A549 (cell line): ENCODE measurements around the gene KRTAP16-1. TPM values are rescaled to one million over a fixed set of nuclear protein-coding genes. Genes with fewer than 3 reads are reported as not detected.

Experiments
- ATAC-seq, 2 experiments: fragments of 200-7000 bp in 1 of 2; fragments of >200 bp in 1 of 2; cut with Nextera tagmentation in 1 of 2; cut with Tn5 transposase in 1 of 2; 3 replicates each; pipeline versions ENCODE4 v1.8.0 to v1.9.1; 2018 to 2020; ENCODE audit warnings: mild to moderate bottlenecking in 1 of 2, moderate library complexity in 1 of 2
- CTCF ChIA-PET: fragments of 300-600 bp; sonication (Branson Sonifier 250); formaldehyde crosslinking; extraction: SDS; loops from one replicate; lab custom pipeline; 2021; ENCODE audit warnings: antibody characterized with exemption, inconsistent platforms; lab: Yijun Ruan, JAX
- POLR2A ChIA-PET: fragments of 350-600 bp; formaldehyde crosslinking; extraction: SDS; loops from one replicate; lab custom pipeline; 2021; ENCODE audit warnings: antibody characterized with exemption, inconsistent platforms; lab: Yijun Ruan, JAX
- DNase-seq, 2 experiments: peaks; one replicate each; pipeline versions ENCODE4 v3.0.0 to v3.0.0-alpha.2; 2011 to 2016; ENCODE audit warnings: low read depth in 1 of 2, low spot score in 1 of 2
- FAIRE-seq: peaks from 2 replicates; lab custom pipeline; 2011; peaks lifted over from hg19 to GRCh38; lab: Jason Lieb, UNC
- H3K27ac ChIP-seq, 2 experiments: fragments of >200 bp; sonication (Bioruptor Twin); formaldehyde crosslinking; 3 replicates each; pipeline ENCODE4 v1.5.1; 2016 to 2017
- H3K4me1 ChIP-seq: fragments of >200 bp; sonication (Bioruptor Twin); formaldehyde crosslinking; 3 replicates; pipeline ENCODE4 v1.6.1; 2016
- H3K4me2 ChIP-seq: fragments of >200 bp; sonication (Bioruptor Twin); formaldehyde crosslinking; 3 replicates; pipeline ENCODE4 v1.6.1; 2016
- H3K4me3 ChIP-seq: fragments of >200 bp; sonication (Bioruptor Twin); formaldehyde crosslinking; 3 replicates; pipeline ENCODE4 v1.5.1; 2016
- H3K9me3 ChIP-seq: fragments of >200 bp; sonication (Bioruptor Twin); formaldehyde crosslinking; 3 replicates; pipeline ENCODE4 v1.6.1; 2016
- EHF ChIP-seq: fragments of 250-450 bp; sonication (Bioruptor Pico); IDR thresholded peaks from 2 replicates; pipeline ENCODE4 v1.5.0; 2020; ENCODE audit warnings: mild to moderate bottlenecking
- ESRRA ChIP-seq: fragments of 150-350 bp; IDR thresholded peaks from 2 replicates; pipeline ENCODE4 v1.6.1; 2014; ENCODE audit warnings: mild to moderate bottlenecking, low read length, borderline replicate concordance
- FOSL2 ChIP-seq, 2 experiments: fragments of 450-650 bp in 1 of 2; fragments of >200 bp in 1 of 2; sonication (Bioruptor Twin) in 1 of 2; formaldehyde crosslinking; IDR thresholded peaks; 2 replicates each; pipeline versions ENCODE4 v1.5.0 to v1.6.1; 2016 to 2020; ENCODE audit warnings: mild to moderate bottlenecking in 1 of 2, moderate library complexity in 1 of 2
- FOXS1 ChIP-seq: fragments of 250-450 bp; sonication (Bioruptor Pico); IDR thresholded peaks from 2 replicates; pipeline ENCODE4 v1.5.0; 2020; ENCODE audit warnings: mild to moderate bottlenecking, moderate library complexity
- GATA3 ChIP-seq: IDR thresholded peaks from 2 replicates; pipeline ENCODE4 v1.6.1; 2012; ENCODE audit warnings: borderline replicate concordance
- HEYL ChIP-seq: fragments of 250-450 bp; sonication (Bioruptor Pico); IDR thresholded peaks from 2 replicates; pipeline ENCODE4 v1.8.0; 2021; ENCODE audit warnings: mild to moderate bottlenecking, moderate library complexity
- KDM1A ChIP-seq: fragments of 200-600 bp; sonication (generic); IDR thresholded peaks from 2 replicates; pipeline ENCODE4 v1.6.1; 2016; ENCODE audit warnings: low read depth, mild to moderate bottlenecking
- KDM5A ChIP-seq: fragments of 200-600 bp; sonication (generic); IDR thresholded peaks from 2 replicates; pipeline ENCODE4 v1.6.1; 2016; ENCODE audit warnings: antibody characterized with exemption, mild to moderate bottlenecking
- MAFK ChIP-seq: fragments of 450-650 bp; IDR thresholded peaks from 2 replicates; pipeline ENCODE4 v1.6.1; 2014; ENCODE audit not compliant: partially characterized antibody
- MAZ ChIP-seq: fragments of 150-350 bp; IDR thresholded peaks from 2 replicates; pipeline ENCODE4 v1.6.1; 2014; ENCODE audit warnings: antibody characterized with exemption, low read depth, low read length, borderline replicate concordance
- PHF8 ChIP-seq: fragments of 200-600 bp; sonication (generic); IDR thresholded peaks from 2 replicates; pipeline ENCODE4 v1.6.1; 2016; ENCODE audit warnings: low read depth, mild to moderate bottlenecking, antibody characterized with exemption, moderate library complexity, borderline replicate concordance
- POLR2AphosphoS2 ChIP-seq: conservative IDR thresholded peaks from 2 replicates; pipeline ENCODE4 v1.6.1; 2012; ENCODE audit warnings: low read length, improper control_type of control experiment, inconsistent platforms
- RCOR1 ChIP-seq: fragments of 150-350 bp; IDR thresholded peaks from 2 replicates; pipeline ENCODE4 v1.6.1; 2014; ENCODE audit warnings: antibody characterized with exemption, low read length, low read depth
- RFX5 ChIP-seq: fragments of 450-650 bp; IDR thresholded peaks from 2 replicates; pipeline ENCODE4 v1.7.1; 2014; ENCODE audit warnings: antibody characterized with exemption, mild to moderate bottlenecking, moderate library complexity
- RNF2 ChIP-seq: fragments of 200-600 bp; sonication (generic); IDR thresholded peaks from 2 replicates; pipeline ENCODE4 v1.6.1; 2016; ENCODE audit warnings: low read depth, mild to moderate bottlenecking, antibody characterized with exemption, moderate library complexity, borderline replicate concordance
- TFCP2L1 ChIP-seq: fragments of 250-450 bp; sonication (Bioruptor Pico); IDR thresholded peaks from 2 replicates; pipeline ENCODE4 v1.5.0; 2021; ENCODE audit warnings: mild to moderate bottlenecking
- WGBS: methylation state at CpG from one replicate; pipeline ENCODE4 v1.1.6; 2017; ENCODE audit errors: missing lambda C conversion rate; 5-methylcytosine and 5-hydroxymethylcytosine counted together
- polyA minus RNA-seq: library from RNA; depleted of rRNA, polyadenylated mRNA; stranded (reverse); fragments of >200 nt; gene quantifications from 2 replicates; pipeline ENCODE4 v1.2.3, GENCODE V29; 2011; rRNA and poly(A)+ RNA removed
- polyA plus RNA-seq, 4 experiments: library from polyadenylated mRNA; depleted of rRNA in 3 of 4; stranded (reverse); fragments of >200 nt; fragmentation: RNase III in 1 of 4; extraction: RNeasy Plus Mini Kit Qiagen cat#74134 plus additional on column Dnase treatment in 1 of 4; gene quantifications; 2 replicates in 3 of 4; 3 replicates in 1 of 4; pipeline ENCODE4 v1.2.3, GENCODE V29; 2011 to 2017
- TF ChIP-seq, protein P1 (sequence below): fragments of >200 bp; sonication (Bioruptor Twin); formaldehyde crosslinking; IDR thresholded peaks from 3 replicates; pipeline ENCODE4 v1.6.1; 2016
- TF ChIP-seq, protein P2 (sequence below): fragments of 450-650 bp; IDR thresholded peaks from 2 replicates; pipeline ENCODE4 v1.6.1; 2014; ENCODE audit warnings: antibody characterized with exemption
- TF ChIP-seq, protein P3 (sequence below): IDR thresholded peaks from 2 replicates; pipeline ENCODE4 v1.6.1; 2012

KRTAP16-1 gene, protein sequence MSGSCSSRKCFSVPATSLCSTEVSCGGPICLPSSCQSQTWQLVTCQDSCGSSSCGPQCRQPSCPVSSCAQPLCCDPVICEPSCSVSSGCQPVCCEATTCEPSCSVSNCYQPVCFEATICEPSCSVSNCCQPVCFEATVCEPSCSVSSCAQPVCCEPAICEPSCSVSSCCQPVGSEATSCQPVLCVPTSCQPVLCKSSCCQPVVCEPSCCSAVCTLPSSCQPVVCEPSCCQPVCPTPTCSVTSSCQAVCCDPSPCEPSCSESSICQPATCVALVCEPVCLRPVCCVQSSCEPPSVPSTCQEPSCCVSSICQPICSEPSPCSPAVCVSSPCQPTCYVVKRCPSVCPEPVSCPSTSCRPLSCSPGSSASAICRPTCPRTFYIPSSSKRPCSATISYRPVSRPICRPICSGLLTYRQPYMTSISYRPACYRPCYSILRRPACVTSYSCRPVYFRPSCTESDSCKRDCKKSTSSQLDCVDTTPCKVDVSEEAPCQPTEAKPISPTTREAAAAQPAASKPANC
- polyA plus RNA-seq (2011; rRNA removed) = not detected in 2 replicates
- not detected in 2 replicates for polyA plus RNA-seq (2012; cell fraction: cytosol; rRNA removed)
- not detected in 2 replicates for polyA plus RNA-seq (2012; cell fraction: nucleus; rRNA removed)
- polyA plus RNA-seq (2017; fragmentation: RNase III; extraction: RNeasy Plus Mini Kit Qiagen cat#74134 plus additional on column Dnase treatment) = not detected in 3 replicates
- not detected in 2 replicates for polyA minus RNA-seq

DNA sequence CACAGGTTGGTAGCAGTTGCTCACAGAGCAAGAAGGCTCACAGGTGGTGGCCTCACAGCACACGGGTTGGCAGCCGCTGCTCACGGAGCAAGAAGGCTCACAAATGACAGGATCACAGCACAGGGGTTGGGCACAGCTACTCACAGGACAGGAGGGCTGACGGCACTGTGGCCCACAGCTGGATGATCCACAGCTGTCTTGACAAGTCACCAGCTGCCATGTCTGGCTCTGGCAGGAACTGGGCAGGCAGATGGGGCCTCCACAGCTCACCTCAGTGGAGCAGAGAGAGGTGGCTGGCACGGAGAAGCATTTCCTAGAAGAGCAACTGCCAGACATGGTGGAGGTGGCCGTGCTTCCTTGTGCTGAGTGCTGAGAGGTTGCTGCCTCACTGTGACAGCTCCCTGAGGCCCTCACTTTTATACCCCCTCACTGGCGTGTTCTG is at the start of gene KRTAP16-1:
KRTAP16-1 (minus strand) TSS at position 392 of the 442 bp plus-strand sequence; CDS start at position 336, 56 bp downstream.
- POLR2A ChIA-PET = no interaction called here
- FAIRE-seq (no peak), ATAC-seq (no peak; a peak in 1 of 6 replicates), DNase-seq (no peak)
- Histone ChIP-seq H3K27ac (no peak within 1 kb of the TSS), H3K4me2 (no peak within 1 kb of the TSS), H3K4me3 (no peak within 1 kb of the TSS), H3K4me1 (no peaks in the 10 kb centered on the region), H3K9me3 (no peaks in the 10 kb centered on the region)
- CTCF ChIA-PET = interaction anchor here (1.0 to 3.2 kb wide), 6 partner anchors 13 to 399 kb away, joined by 3 to 23 read pairs (median 4); no protein-coding TSS in a partner anchor
- TF ChIP-seq RNF2 (no peak), FOSL2 (IDR thresholded peaks at IDR 0.05) (no peak), FOSL2 (CRISPR knock-in tag; IDR thresholded peaks at IDR 0.05) (no peak), RFX5 (no peak), POLR2AphosphoS2 (no peak), KDM1A (no peak), EHF (no peak), ESRRA (no peak)
- TF ChIP-seq, protein P1, sequence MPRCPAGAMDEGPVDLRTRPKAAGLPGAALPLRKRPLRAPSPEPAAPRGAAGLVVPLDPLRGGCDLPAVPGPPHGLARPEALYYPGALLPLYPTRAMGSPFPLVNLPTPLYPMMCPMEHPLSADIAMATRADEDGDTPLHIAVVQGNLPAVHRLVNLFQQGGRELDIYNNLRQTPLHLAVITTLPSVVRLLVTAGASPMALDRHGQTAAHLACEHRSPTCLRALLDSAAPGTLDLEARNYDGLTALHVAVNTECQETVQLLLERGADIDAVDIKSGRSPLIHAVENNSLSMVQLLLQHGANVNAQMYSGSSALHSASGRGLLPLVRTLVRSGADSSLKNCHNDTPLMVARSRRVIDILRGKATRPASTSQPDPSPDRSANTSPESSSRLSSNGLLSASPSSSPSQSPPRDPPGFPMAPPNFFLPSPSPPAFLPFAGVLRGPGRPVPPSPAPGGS = no peak
- WGBS = 78% methylated on average over 7 of the region's 7 CpGs

DNA sequence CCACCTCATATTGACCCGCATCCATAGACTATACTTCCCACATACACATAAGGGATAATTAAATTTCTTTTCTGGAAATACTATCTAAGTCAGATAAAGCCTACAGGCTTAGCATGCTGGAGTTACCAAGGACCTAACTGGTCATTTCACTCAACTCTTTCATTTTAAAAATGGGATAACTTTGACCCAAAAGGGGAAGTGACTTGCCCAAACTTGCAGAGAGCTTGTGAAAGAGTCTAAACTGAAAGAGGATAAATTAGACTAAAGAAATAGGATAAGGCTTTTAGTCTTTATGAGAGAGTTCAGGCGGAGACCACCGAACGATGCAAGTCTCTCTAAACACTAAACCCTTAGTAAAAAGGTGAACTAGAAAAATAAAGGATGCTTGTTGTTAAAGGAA is 45.4 kb upstream of the KRTAP16-1 start:
- WGBS = 70% methylated on average over 4 of the region's 4 CpGs
- CTCF ChIA-PET = interaction anchor here (0.9 to 2.8 kb wide), 5 partner anchors 10 to 445 kb away, joined by 3 to 9 read pairs (median 4); no protein-coding TSS in a partner anchor
- H3K4me3 ChIP-seq = no peak overlapping the region
- POLR2A ChIA-PET = no interaction called here
- no peak for TF ChIP-seq TFCP2L1
- TF ChIP-seq, protein P2, sequence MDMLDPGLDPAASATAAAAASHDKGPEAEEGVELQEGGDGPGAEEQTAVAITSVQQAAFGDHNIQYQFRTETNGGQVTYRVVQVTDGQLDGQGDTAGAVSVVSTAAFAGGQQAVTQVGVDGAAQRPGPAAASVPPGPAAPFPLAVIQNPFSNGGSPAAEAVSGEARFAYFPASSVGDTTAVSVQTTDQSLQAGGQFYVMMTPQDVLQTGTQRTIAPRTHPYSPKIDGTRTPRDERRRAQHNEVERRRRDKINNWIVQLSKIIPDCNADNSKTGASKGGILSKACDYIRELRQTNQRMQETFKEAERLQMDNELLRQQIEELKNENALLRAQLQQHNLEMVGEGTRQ = no peak
- TF ChIP-seq GATA3 = no peak
- TF ChIP-seq FOXS1 = no peak
- no peak for TF ChIP-seq MAFK
- TF ChIP-seq HEYL = no peak
- no peak for TF ChIP-seq MAZ
- no peak for TF ChIP-seq KDM1A
- TF ChIP-seq RFX5 = no peak
- TF ChIP-seq, protein P3, sequence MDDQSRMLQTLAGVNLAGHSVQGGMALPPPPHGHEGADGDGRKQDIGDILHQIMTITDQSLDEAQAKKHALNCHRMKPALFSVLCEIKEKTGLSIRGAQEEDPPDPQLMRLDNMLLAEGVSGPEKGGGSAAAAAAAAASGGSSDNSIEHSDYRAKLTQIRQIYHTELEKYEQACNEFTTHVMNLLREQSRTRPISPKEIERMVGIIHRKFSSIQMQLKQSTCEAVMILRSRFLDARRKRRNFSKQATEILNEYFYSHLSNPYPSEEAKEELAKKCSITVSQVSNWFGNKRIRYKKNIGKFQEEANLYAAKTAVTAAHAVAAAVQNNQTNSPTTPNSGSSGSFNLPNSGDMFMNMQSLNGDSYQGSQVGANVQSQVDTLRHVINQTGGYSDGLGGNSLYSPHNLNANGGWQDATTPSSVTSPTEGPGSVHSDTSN = no peak
- TF ChIP-seq KDM5A = no peak
- no peak for TF ChIP-seq RCOR1
- no peak for TF ChIP-seq PHF8
- peaks cover 9% of the 10 kb centered on the region for H3K9me3 ChIP-seq
- no peak overlapping the region for H3K4me2 ChIP-seq
- no peak for FAIRE-seq
- H3K4me1 ChIP-seq = no peaks in the 10 kb centered on the region
- no peak overlapping the region for H3K27ac ChIP-seq
- DNase-seq = no peak
- ATAC-seq = no peak
